Stimulated activated CD4-positive, alpha-beta T cell treated with anti-CD3 and anti-CD28 coated beads, TNF-alpha, amount 100 ng/mL, for 24 hours (primary cell): ENCODE results near the gene EIPR1.

Experiments
- DNase-seq, 3 experiments: peaks; one replicate each; pipeline ENCODE4 v3.0.0-alpha.2; 2020; ENCODE audit warnings: low read depth in 3 of 3

Gene EIPR1

DNA sequence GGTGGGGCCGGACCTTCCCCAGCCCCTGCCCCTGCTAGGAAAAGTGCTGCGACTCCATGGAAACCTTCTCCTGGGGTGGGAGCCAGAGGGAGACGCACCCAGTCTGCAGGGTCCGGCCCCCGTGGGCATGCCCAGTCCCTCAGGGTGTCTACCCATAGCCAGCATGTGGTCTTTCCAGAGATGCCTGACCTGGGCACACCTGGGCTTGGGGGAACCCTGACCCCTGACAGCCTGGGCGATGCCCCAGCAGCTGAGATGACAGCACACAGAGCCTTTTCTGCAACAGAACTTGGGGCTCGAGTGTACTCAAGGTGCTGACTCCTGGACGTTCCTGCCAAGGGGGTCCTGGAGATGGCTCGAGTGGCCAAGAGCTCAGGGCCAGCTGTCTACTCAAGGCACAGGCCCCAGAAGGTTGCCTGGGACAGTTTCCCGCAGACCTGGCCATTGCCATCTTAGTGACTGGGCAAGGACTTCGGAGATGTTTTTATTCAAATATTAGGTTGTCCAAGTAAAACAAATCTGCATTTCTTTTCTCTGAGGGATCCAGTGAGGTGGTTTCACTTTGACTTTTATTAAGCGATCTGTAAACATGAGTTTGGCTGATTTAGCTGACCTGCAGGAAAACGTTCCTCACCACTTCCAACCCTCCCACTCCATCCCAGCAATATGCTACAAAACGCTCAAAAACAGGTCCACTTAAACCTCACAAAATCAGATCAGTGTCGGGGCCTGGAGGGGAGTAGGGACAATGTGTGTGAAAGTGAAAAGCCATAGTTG lies 228.0 kb downstream of the EIPR1 start:
- no peak for DNase-seq

GRCh38 chr2:3148716-3149115 lies 228.9 kb downstream of the EIPR1 start:
- DNase-seq, result no peak

GRCh38 chr2:3147651-3148530 lies 229.7 kb downstream of the EIPR1 start:
- DNase-seq, result no peak

DNA sequence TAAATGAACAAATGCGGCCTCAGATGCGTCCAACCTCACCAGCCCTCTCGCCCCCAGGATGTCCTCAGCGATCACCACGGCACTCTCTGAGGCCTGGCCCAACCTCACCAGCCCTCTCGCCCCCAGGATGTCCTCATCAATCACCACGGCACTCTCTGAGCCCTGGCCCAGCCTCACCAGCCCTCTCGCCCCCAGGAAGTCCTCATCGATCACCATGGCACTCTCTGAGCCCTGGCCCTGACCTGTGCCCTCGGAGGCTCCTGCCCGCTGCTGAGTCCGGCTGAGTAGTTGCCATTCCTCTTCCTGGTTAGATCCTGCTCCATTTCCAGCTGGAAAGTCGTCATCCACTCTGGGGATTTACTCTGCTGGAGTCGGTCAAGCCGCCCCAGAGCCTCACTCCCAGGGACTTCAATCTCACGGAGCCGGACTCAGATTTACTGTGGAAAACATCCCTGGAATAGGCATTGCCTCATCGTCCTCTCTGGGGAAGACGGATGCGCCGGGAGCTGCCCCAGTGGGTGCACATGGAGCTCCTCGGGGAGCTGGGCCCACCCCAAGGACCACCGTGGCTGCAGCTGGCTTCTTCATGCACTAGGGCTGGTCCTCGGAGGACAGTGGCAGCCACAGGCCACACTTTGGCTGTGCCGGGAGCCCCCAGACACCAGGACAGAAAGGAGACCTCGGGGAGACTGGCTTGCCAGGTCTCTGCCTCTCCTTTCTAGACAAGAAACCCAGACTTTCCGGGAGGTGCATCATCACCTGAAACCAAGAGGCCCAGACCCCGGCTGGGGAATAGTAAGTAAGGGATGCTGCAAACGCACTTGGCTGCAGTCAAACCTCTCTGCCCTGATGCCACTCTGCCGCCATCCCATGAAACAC lies 230.6 kb downstream of the EIPR1 start:
- DNase-seq, result no peak

DNA sequence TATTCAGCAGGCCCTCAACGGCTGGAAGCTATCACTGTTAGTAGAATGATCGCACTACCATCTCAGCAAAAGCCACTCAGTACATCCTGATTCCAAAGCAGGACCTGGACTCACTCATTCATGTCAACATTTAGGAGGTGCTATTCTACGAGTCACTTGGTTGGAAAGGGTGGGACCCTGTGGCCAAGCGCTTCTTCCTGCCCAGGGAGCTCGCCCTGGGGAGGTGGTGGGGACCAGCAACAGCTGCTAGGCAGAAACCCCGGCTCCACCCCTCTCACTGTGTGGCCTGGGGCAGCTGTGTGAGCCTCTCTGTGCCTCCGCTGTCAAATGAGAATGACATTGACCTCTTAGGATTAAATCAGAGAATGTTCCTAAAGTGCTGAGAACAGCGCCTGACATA lies 231.4 kb downstream of the EIPR1 start:
- no peak for DNase-seq

GRCh38 chr2:3145471-3146021 lies 232.1 kb downstream of the EIPR1 start:
- DNase-seq, result no peak

- DNase-seq, result no peak
Observed at GRCh38 chr2:3144856-3145255, 232.8 kb downstream of the EIPR1 start.

DNA sequence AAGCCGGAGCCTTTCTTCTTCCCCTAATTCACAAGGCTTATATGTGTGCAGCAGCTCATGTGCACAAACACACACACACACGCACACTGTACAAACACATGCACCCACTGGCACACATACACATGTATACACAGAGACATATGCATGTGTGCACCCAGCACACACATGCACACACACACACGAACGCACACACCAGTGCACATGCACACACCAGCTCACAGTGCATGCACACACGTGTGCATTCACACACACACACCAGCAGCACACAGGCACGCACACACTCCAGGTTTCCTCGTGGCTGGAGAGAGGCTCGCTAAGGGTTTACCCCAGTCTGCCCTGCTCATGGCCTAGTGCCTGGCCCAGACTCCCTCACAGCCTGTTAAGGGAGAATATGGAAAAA lies 234.0 kb downstream of the EIPR1 start:
- DNase-seq, result no peak

DNA sequence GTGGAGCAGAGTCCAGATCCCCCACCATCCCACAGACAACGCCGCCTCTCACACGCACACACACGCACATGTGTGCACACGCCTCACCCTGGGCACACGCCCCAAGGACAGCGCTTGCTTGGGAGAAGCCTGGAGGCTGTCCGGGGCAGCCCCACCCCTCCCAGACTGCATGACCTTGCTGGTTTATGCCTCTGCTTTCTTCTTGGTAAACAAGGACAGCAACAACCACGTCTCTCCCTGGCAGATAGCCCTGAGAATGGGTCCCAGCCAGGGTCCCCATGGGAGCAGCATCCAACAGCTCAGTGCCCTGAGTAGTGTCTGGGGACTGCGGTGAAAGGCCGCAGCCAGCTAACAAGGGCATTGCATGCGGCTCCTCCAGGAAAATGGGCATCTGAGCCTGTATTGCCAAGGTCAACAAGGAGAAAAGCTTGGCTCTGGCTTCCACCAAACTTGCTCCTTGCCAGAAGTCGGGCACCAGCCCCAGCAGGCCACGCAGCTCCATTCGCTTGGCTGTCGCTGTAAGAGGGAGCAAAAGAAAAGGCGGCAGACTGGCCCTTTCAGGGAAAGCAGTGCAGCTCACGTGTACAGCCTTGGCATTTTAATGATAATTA lies 234.6 kb downstream of the EIPR1 start:
- no peak for DNase-seq

DNA sequence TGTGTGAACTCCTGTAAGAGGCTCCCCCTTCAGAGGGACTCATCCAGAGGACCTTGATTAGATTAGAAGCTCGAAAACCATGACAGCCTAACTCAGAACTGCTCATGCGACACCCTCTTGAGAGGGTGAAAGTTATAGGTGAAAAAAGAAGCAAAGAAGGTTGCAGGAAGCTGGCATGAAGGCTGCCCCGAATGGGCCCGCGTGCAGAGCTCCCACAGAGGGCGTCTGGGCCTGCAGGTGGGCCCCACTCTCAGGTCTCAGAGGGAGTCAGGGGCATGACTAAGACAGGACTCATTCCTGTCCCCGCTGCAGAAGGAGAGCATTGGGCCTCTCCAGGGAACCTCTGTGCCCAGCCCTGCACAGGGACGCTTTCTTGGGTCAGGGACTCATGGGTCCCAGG lies 235.4 kb downstream of the EIPR1 start:
- no peak for DNase-seq

DNA sequence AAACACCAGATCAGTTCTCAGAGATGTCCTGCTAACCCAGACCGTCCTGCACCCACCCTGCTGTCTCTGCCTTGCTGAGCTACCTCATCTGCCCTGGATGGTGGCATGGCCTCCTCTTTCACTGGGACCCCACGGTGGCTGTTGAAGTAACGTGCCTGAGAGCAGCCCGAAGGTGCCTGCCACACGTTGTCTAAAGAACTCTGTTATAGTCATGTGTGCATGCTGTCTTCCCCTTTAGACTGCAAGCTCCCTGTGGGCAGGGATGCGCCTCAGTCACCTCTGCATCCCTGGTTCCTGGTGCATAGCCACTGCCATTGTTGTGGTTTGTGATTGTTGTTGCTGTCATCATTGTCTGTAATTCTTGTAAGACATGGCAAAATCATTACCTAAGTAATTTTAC lies 235.9 kb downstream of the EIPR1 start:
- DNase-seq, result no peak

DNA sequence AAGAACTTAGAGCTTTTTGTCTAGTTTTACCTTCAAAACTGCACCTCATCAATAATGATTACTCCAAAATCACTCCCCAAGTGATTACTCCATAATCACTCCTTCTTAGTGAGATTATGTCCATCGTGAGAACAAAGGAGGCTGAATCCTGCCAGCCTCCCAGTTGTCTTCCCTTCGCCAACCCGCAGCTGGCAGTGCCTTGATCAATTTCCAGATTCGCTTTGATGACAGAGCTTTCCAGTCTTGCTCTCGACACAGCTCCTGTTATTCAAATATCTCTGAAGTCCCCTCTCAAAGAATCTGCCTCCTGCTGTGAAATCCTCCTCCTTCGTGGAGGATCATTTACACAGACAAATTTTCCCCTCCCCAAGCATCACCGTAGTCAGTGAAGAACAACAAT lies 237.7 kb downstream of the EIPR1 start:
- no peak for DNase-seq
